HG02759 (cell line): ENCODE data around the gene GPR151.

Experiments
- ATAC-seq: cut with Tn5 transposase; IDR thresholded peaks from one replicate; pipeline ENCODE4 v1.9.1; 2021; ENCODE audit warnings: mild to moderate bottlenecking, moderate library complexity; ENCODE audit not compliant: unreplicated experiment

Gene GPR151

DNA sequence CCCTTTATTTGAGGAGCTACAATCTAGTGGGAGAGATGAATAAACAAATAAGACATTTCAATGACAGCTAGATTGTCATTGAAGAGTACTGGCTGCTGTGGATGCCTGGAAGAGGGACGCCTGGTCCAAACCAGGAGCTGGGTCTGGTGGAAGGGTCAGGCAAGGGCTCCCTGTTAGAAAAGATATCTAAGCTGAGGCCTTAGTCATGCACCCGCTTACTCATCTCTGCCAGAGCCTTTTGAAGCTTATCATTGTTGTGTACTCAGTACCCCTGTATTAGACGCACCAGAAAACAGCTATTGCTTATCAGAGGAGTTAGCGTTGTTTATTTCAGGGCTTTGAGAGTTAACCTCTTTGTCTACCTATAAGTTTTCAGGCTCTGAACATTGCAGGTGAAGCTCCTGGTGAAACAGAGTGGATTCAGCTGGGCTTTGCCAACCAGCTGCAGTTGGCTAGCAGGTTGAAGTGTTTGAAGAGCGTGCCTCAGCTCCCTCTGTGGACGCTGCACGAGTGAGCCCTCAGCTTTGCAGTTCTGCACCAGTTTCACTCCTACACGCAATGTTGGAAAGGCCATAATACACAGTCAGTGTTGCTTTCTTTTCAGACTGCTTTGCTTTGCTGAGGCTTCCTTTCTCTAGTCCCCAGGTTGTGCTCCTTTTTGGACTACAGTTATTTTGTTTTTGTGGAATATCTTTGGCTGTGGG lies 5.6 kb upstream of the GPR151 start:
- ATAC-seq, result no peak

DNA sequence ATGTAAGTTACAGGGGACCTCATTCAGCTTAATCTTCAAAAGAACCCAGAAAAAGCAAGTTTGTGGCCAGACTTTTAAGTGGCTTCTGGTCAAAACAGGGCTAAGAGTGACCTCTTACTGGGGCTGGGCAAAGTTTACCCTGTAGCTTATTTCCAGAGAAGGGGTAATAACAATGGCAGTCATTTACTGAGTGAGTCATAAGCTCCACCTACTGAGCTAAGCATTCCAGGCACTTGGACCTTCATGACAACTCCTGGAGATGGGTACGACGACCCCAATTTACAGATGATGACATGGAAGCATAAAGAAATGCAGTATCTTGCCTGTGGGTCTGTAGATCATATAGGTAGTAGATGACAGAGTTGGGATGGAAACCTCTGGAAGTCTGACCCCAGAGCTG lies 4.7 kb upstream of the GPR151 start:
- ATAC-seq, result no peak

DNA sequence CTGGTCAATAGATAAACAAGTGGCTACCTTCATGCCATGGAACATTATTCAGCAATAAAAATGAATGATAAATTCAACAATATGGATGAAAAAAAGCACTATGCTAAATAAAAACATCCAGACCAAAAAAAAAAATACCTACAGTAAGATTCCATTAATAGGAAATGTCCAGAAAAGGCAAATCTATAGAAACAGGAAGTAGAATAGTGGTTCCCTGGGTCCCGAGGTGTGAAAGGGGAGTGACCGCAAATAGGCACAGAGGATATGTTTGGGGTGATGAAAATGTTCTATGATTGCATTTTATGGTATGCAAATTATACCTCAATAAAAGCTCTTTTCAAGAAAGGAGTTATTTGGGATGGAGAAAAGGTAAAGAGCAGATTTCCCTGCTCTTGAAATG lies 3.6 kb upstream of the GPR151 start:
- no peak for ATAC-seq

DNA sequence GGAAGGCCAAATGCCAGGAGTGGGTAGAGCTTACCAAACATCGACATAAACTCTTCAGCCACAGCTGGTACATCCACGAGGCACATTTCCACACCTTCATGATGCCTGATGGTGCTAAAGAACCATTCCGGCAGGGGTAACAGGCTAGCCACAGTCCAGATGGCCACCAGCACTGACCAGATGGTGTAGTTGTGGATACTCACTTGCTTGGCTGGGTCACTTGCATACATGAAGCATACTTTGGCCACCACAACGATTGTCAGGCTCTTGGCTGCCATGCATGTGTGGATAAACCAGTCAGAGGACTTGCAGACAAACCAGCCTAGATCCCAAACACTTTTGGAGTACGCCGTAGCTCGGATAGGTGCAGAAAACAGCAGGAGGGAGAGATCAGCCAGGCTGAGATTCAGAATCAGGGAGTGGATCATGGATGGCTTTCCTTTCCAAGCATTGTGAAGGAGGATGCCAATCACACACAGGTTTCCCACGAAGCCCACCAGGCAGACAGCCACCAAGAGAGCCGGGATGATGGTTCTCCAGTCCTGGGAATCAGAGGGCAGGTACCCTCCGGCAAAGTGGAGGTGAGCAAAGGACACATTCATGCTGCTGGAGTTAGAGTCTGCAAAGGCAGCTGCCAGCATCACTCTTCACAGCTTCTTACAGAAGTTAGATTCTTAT lies 378 bp downstream of the GPR151 start:
- ATAC-seq, result no peak

DNA sequence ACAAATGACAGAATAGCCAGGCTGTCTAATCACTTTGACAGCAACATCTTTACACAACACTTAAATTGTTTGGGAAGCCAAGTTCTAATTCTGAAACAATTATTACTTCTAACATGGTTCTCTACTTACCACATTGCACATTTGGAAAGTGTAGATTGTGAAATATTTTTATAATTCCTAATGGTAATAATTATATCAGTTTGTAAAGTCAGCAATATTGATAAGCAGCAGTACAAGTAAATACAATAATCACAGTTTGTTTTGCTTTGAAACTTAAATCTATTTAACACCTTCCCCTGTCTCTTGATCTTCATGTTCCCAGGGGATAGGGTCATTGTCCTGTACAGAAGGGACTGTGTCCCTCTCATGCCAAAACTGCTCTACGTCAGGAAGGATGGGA lies 1.4 kb downstream of the GPR151 start:
- ATAC-seq, result no peak

DNA sequence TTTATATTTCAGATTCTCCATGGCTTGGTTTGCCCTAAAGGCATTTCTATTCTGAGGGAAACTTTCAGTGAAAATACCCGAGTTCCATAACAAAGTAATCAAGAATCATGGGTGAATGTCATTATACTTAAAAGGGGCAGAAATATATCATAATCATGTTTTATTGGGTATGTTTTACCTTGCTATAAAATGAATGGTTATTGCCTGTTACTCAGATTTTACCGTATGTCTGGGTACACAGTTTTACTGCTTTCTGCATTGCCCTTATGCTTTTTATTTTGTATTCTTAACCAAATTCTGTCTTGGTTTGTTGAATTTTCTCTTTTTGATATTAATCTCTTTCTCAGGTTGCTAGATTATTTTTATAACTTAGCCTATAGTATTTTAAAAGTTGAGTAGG lies 2.5 kb downstream of the GPR151 start:
- ATAC-seq, result no peak

DNA sequence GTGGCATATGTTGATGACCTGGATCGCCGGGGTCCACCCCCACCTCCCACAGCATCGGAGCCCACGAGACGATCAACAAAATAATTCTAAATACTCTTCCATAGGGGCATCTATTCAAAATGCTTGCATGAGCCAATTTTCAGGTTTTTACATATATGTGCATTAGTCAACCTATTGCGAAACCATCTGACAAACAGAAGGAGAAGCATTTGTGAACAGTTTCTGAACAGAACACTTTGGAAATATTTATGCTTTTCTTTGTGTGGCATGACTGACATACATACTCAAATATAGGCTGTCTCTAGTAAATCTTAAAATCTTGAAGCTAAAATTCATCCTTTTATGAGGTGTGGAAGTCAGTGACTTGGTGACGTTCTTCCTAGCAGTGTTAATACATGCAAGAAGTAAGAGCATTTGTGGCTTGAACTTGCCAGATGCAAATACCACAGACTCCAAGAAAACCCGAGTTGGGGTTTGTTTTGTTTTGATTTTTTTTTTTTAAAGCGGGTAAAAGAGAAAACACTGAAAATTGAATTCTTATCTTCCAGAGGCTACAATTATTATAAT lies 5.3 kb downstream of the GPR151 start:
- no peak for ATAC-seq

DNA sequence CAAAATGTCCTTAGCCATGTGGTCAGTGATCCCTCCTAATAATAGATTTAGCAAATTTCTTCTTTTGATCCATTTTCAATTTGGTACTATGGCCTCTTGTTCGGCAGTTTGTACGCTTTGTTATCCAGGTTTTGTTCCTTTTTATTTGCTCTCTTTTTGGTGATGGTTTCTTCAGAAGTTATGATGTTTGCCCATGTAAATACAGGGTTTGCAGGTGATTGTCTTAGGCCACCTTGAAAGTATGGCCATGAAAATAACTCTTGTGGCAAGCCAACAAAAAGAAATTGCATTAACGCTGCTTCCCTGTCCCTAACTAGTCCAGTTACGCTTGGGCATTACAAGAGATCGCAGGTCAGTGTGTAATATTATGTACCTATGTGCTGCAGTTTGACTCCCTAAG lies 8.6 kb downstream of the GPR151 start:
- no peak for ATAC-seq

DNA sequence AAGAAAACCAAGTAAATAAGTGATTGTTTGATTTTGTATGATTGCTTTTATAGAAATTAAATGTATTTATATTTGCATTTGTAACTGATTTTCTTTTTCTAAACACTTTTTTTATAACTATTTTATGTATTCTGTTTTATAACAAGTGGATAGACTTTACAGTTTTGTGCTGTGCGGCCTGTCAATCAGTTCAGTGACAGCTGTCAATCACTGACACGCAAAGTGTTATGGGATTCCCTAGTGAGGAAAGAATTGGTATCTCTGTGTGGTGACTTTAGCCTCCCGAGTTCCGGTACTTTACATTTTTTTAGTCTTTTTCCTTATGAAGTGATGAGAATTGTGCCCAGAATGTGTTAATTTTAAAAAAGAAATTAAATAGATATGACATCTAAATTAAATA lies 16.3 kb downstream of the GPR151 start:
- ATAC-seq, result no peak

DNA sequence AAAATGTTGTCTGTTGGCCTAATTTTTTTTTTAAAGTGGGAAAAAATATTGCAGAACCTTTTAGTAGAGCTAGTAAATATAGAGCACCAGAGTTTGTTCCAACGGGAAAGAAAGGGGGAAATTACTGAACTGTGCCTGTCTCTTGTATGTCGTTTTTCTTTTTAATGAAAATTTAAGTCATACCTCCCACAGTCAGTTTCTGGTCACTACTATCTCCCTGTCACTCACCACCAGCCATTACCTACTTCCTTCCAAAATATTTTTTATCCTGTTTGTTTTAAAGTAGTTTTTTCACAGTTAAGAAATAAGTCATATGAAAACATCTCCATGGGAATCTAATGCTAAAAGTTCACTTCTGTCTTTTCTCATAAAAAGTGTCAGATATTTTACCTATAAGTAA lies 21.3 kb downstream of the GPR151 start:
- no peak for ATAC-seq

DNA sequence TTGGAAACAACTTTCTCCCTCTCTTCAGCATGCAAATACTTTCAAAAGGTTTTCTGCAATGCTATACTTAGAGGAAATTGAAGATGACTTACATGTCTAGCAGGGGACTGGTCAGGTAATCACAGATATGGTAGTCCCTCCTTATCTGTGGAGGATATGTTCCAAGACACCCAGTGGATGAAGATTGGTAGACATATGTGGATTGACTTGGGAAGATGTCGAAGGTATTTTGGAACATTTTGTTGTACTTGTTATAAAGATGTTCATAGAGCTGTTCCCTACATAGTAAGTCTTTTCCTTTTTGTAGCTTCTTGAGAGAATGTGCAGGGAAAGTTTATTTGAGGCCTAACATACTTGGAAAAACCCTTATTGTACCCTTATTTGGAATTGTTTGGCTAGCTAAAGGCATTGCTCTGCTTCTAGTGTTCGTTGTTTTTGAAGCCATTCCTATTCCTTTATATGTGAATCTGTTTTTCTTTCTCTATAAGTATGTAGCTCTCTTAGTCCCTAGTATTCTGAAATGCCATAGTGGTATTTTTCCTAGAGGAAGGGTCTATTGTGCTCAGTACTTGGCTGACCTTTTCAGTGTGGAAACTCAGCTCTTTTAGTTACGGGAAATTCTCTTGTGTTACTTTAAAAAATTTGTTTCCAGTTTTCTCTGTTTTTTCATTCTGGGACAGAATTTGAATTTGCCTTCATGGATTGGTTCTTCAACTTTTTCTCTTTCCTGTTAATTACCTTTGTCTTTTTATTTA lies 25.7 kb downstream of the GPR151 start:
- ATAC-seq, result no peak

DNA sequence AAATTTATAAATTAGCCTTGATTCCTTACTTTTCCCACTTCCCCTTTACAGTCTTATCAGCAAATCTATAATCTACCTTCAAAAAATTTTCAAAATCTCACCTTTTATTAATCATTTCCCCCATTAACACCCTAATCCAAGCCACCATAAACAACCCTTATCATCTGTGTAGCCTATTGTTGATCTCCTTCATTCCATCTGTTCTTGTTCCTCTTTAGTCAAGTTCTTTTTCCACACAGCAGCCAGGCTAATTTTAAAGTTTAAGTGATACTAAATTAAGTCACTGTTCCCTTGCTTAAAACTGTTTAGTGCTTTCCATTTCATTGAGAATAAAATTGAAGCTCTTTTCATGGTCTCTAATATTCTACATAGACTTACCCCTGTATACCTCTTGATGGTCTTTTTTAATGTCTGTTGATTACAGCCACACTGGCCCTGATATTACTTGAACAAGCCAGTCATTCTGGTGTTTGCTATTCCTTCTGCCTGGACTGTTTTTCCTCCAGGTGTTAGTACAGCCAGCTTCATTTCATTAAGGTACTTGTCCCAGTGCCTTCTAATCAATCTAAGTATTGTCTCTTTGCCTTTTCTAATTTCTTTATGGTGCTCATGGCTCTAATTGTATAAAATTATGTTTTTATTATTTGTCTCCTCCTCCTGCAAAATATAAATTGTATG lies 31.1 kb downstream of the GPR151 start:
- ATAC-seq, result no peak

DNA sequence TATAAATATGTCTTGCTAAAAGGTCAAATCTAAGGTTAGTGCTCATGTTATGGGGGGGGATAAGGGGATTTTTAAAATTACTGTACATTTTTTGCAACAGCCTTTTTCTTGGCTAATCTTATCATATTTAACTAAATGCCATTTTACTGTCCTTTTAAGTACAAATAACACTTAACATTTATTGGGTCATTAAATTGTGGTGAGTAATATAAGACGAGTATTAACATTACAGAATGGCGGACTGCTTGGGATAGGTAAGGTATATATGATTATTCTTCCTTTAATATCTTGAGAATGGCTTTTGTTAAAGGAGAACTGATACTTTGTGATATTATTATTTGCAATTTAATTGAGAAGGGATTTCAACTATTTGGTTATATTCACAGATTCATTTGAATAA lies 33.2 kb downstream of the GPR151 start:
- ATAC-seq, result no peak

DNA sequence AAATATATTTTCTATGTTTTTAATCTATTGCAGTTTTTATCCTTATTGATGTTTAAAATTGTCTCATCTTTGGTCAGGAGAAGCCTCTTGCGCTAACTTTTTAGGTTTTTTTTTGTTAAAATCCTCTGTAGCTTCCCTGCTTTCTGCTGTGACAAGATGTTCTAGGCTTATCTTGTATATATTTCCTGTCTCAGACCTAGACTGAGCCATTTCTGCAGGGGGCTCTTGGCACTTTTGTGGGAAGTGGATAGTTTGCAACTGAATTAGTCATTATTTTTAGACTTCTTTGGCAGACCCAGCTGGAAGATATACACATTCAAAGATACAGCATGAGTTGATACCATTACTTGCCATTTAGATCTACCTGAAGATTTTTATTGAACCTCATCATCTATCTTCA lies 40.1 kb downstream of the GPR151 start:
- ATAC-seq, result no peak

DNA sequence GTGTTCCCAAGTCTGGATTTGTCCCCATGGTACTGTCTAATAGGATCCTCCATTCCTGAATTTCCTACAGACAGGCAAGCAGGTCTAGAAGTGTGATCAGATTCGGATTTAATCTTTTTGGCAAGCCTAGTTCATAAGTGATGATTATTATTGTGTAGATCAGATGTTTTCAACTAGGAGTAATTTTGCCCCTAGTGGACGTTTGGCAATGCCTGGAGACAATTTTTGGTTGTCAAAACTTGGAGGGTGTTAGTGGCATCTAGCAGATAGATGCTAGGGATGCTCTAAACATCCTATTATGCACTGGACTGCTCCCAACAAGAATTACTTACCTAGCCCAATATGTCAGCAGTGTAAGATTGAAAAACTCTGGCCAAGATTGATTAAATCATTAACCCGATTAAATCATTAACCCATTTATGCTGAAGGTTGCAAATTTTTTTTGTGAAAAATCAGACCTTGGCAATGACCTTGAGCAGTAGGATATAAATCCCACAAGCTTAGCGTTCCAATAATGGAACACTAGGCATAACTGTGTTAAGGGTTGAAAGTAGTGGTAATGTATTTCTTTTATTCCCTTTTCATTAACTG lies 40.7 kb downstream of the GPR151 start:
- no peak for ATAC-seq

DNA sequence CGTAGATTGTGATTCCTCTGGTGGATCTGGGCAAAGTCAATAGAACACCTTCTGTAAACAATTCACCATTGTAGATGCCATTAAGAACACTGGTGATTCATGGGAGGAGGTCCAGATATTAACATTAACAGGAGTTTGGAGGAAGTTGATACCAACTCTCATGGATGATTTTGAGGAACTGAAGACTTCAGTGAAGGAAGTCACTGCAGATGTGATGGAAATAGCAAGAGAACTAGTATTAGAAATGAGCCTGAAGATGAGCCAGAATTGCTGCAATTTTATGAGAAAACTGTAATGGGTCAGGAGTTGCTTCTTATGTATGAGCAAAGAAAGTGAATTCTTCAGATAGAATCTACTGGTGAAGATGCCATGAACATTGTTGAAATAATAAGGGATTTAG lies 41.9 kb downstream of the GPR151 start:
- no peak for ATAC-seq

DNA sequence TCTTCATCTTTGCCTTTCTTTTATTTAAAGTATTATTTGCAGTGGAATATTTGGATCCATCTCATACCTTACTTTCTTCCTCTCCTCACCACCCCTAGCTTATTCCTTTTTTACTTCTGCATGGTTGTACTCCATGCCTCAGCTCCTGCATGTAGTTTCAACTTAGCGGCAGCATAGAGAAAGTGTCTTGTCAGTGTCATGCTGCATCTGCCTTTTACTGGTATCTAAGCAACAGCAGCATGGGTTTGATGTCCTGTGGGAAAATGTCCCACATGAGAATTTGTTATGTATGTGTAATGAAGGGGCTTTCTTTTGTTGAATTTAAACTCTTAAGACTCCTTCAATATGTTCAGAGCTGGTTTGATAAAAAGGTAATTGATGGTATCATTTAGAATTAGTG lies 48.2 kb downstream of the GPR151 start:
- no peak for ATAC-seq

DNA sequence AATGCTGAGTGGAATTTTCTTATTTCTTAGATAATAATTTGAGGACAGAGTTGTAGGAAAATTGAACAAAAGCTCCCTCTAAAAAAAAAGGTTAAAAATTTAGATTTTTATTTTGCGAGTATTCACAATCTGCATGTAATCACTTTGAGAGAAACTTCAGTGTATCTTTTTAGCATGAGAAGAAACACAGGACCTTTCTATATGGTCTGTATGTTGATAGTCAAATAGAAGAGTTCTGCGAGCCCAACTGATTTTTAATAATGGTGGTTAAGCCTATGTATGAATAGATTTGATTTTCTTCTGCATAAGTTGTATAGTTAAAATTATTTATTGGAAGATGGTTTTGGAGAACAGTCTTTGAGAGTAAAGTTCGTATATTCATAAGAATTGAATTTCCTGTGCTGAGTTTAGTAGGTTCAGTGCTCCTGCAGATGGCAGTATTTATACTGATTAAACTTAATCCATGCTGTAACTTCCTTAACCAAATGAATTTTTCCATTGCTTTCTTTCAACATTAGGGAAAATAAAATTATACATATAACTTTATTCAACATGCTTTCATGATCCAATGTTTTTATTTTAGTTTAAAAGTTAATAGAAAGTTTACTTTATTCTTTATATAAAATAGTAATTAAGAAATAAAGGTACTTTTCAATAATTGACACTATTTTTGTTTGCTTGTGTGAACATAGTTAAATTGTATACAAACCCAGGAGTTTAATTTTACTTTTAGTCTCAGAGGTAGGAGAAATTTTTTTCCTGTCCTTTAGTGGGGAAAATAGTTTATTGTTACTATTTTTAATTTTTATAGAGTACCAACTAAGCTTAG lies 49.3 kb downstream of the GPR151 start:
- no peak for ATAC-seq

DNA sequence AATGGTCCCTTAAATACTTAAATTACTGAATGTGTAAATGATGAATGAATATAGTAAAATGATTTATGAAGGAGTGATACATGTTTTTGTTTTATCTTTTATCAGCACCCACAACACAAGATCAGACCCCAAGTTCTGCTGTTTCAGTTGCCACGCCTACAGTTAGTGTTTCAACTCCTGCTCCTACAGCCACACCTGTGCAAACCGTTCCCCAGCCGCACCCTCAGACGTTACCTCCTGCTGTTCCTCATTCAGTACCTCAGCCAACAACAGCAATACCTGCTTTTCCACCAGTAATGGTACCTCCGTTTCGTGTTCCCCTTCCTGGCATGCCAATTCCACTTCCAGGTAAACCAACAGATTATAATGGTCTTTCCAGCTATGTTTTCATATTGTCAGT lies 52.5 kb downstream of the GPR151 start:
- no peak for ATAC-seq
